ENCODE results near the gene SLC22A12. TPM values are rescaled to one million over a fixed set of nuclear protein-coding genes. Genes with fewer than 3 reads are reported as not detected.

The SLC22A12 gene
- total and polyA plus RNA-seq, 7 donors = not detected

- H3K27ac ChIP-seq = no peak overlapping the region
- DNase-seq = peak; percentile 87
These were observed 24.7 kb upstream of the SLC22A12 start for GRCh38 chr11:64566042-64566914.

GRCh38 chr11:64566915-64567891 is 23.8 kb upstream of the SLC22A12 start:
- Histone ChIP-seq H3K36me3 (no peaks in the 10 kb centered on the region), H3K9me3 (no peaks in the 10 kb centered on the region), H3K27ac (no peak overlapping the region), H3K27me3 (no peaks in the 10 kb centered on the region), H3K4me1 (no peaks in the 10 kb centered on the region), H3K4me3 (no peak overlapping the region)
- TF ChIP-seq POLR2AphosphoS5 (IDR thresholded peaks at IDR 0.05) (no peak), CTCF (IDR thresholded peaks at IDR 0.05) (no peak), EP300 (IDR thresholded peaks at IDR 0.05) (no peak), POLR2A (IDR thresholded peaks at IDR 0.05) (no peak)
- intact Hi-C loops (cut with DNase I) = no loop called here
- DNase-seq = no peak
- WGBS, 2 donors = 81 to 90% methylated on average over 30 of the region's 30 CpGs

More at GRCh38 chr11:64566042-64566914, 24.7 kb upstream of the SLC22A12 start:
- intact Hi-C loops (cut with DNase I) = no loop called here
- TF ChIP-seq CTCF (IDR thresholded peaks at IDR 0.05) (no peak), EP300 (IDR thresholded peaks at IDR 0.05) (no peak), POLR2AphosphoS5 (IDR thresholded peaks at IDR 0.05) (peak in 1 of 4 donors; percentile 38), POLR2A (IDR thresholded peaks at IDR 0.05) (no peak)
- 17 to 48% methylated on average over 18 of the region's 18 CpGs for WGBS, 2 donors
- no peaks in the 10 kb centered on the region for H3K9me3 ChIP-seq
- H3K4me3 ChIP-seq = no peak overlapping the region
- H3K27me3 ChIP-seq = no peaks in the 10 kb centered on the region
- H3K4me1 ChIP-seq = no peaks in the 10 kb centered on the region
- no peaks in the 10 kb centered on the region for H3K36me3 ChIP-seq

- intact Hi-C loops (cut with DNase I) = no loop called here
- H3K27me3 ChIP-seq = no peaks in the 10 kb centered on the region
- no peak overlapping the region for H3K27ac ChIP-seq
- DNase-seq = no peak
- no peaks in the 10 kb centered on the region for H3K9me3 ChIP-seq
- H3K4me1 ChIP-seq = no peaks in the 10 kb centered on the region
- no peak overlapping the region for H3K4me3 ChIP-seq
- WGBS, 2 donors = 89 to 94% methylated on average over 34 of the region's 34 CpGs
- no peaks in the 10 kb centered on the region for H3K36me3 ChIP-seq
- TF ChIP-seq POLR2A (IDR thresholded peaks at IDR 0.05) (no peak), EP300 (IDR thresholded peaks at IDR 0.05) (no peak), POLR2AphosphoS5 (IDR thresholded peaks at IDR 0.05) (no peak), CTCF (IDR thresholded peaks at IDR 0.05) (no peak)
These were observed 22.9 kb upstream of the SLC22A12 start for GRCh38 chr11:64568041-64568571.

- H3K36me3 ChIP-seq = no peaks in the 10 kb centered on the region
- TF ChIP-seq EP300 (IDR thresholded peaks at IDR 0.05) (no peak), CTCF (IDR thresholded peaks at IDR 0.05) (no peak), POLR2AphosphoS5 (IDR thresholded peaks at IDR 0.05) (no peak), POLR2A (IDR thresholded peaks at IDR 0.05) (no peak)
- 90 to 91% methylated on average over 8 of the region's 8 CpGs for WGBS, 2 donors
- no peaks in the 10 kb centered on the region for H3K9me3 ChIP-seq
- H3K27ac ChIP-seq = no peak overlapping the region
- intact Hi-C loops (cut with DNase I) = no loop called here
- no peak overlapping the region for H3K4me3 ChIP-seq
- H3K27me3 ChIP-seq = no peaks in the 10 kb centered on the region
- DNase-seq = no peak
- H3K4me1 ChIP-seq = no peaks in the 10 kb centered on the region
These were observed 22.4 kb upstream of the SLC22A12 start for GRCh38 chr11:64568584-64569140.
